22Rv1 (cell line): ENCODE data around the gene PRX.

Experiments used
- H3K27ac ChIP-seq: fragments of 450-650 bp; 2 replicates; pipeline ENCODE4 v1.5.1; 2017
- ZFX ChIP-seq: fragments of 450-650 bp; IDR thresholded peaks from 2 replicates; pipeline ENCODE4 v1.6.1; 2017; ENCODE audit warnings: antibody characterized with exemption, borderline replicate concordance
- TF ChIP-seq, protein P1 (sequence below): fragments of 450-650 bp; IDR thresholded peaks from 2 replicates; pipeline ENCODE4 v1.5.1; 2017; ENCODE audit warnings: mild to moderate bottlenecking

PRX gene

DNA sequence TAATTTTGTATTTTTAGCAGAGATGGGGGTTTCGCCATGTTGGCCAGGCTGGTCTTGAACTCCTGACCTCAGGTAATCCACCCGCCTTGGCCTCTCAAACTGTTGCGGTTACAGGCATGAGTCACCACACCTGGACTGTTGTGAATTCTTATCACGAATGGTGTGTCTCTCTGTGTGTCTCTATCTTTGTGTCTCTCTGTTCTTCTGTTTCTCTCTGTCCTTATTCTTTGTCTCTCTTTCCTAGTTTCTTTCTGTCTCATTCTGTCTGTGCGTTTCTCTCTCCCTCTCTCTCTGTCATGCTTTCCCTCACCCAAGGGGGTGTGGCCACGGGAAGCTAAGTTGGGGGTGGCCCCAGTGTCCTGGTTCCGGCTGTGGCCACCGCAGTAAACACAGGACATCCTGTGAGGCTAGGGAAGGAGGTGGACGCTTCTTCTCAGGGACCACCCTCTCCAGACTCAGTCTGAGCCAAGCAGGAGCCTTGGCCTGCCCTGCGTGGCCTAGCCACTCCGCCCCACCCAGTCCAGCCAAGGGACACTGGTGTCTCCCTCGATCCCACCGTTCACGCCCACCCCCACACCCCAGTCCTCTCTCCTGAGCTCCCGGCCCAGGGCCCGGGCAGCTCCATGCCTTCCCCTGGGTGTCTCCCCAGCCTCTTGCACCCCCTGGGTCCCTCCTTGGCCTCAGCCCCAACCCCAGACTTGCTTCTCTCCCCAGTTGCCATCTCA is 3.9 kb upstream of the PRX start:
- TF ChIP-seq, protein P1, sequence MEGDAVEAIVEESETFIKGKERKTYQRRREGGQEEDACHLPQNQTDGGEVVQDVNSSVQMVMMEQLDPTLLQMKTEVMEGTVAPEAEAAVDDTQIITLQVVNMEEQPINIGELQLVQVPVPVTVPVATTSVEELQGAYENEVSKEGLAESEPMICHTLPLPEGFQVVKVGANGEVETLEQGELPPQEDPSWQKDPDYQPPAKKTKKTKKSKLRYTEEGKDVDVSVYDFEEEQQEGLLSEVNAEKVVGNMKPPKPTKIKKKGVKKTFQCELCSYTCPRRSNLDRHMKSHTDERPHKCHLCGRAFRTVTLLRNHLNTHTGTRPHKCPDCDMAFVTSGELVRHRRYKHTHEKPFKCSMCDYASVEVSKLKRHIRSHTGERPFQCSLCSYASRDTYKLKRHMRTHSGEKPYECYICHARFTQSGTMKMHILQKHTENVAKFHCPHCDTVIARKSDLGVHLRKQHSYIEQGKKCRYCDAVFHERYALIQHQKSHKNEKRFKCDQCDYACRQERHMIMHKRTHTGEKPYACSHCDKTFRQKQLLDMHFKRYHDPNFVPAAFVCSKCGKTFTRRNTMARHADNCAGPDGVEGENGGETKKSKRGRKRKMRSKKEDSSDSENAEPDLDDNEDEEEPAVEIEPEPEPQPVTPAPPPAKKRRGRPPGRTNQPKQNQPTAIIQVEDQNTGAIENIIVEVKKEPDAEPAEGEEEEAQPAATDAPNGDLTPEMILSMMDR, result no peak
- TF ChIP-seq ZFX, result no peak
- no peak overlapping the region for H3K27ac ChIP-seq

DNA sequence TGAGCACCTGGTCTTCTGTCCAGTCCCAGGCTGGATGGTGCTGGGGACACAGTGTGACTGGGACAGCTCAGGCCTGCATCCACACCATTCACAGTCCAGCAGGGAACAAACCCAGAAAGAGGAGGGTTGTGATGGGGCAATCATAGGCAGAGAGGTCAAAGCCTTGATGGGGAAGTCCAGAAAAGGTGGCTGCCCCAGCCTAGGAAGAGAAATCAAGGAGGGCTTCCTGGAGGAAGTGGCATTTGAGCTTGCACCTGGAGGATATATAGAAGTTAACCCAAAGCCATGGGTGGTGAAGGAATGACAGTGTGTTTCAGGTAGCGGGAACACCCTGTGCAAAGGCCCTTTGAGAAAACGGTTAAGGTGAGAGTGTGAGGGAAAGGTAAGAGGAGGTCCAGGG is 2.6 kb upstream of the PRX start:
- no peak for TF ChIP-seq ZFX
- TF ChIP-seq, protein P1, result no peak
- no peak overlapping the region for H3K27ac ChIP-seq

DNA sequence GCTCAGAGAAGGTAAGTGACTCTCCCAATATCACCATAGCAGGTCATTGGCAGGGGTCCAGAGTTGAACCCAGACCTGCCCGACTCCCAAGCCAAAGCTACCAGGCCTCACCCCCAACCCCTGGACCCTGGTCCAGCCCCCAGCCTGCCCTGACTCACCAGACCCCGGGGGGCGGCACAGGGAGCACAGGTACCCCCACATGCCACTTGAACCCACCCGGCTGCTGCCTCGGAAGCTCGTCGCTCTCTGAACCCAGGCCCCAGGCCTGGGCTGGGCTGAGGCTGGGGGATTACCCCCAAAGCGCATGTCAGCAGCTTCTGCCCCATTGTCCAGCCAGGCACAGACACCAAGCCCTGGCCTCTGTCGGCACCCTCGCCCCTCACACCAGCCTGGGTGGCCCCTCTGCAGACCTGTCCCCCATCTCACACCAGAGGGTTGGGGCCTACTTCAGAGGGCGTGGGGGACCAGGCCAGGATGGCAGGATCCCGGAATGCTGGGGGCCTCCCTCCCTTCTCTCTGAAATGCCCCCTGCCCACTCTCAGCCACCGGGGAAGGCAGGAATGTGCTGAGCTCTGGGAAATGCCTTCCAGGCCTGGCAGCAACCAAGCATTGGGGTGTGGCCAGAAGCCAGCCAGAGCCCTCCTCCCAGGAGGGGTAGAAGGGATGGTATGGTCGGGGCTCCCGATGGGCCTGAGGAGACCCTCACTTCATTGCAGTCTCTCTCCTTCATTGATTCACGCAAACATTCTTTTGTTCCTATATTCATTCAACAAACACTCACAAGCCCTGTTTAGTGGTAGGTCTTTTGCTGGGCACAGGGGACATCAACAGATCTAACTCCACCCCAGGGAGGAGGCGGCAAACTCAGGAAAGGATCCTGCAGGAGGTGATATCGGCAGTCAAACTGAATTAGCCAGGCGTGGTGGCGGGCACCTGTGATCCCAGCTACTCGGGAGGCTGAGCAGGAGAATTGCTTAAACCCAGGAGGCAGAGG is 1.7 kb upstream of the PRX start:
- TF ChIP-seq, protein P1, result no peak
- TF ChIP-seq ZFX, result no peak
- H3K27ac ChIP-seq, result no peak overlapping the region

DNA sequence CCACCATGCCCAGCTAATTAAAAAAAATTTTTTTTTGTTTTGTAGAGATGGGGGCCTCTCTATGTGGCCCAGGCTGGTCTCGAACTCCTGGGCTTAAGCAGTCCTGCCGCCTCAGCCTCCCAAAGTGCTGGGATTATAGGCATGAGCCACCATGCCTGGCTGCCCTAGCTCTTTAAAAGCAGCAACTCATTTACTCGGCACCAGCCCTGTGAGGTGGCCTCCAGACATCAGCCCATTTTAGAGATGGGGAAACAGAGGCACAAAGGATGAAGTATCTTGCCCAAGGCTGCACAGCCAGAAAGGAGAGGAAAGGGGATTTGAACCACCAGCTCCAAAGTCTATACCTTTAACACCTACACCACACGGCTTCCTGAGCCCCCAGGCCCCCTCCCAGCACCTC is 312 bp downstream of the PRX start:
- TF ChIP-seq ZFX, result no peak
- TF ChIP-seq, protein P1, result no peak
- H3K27ac ChIP-seq, result no peak overlapping the region

DNA sequence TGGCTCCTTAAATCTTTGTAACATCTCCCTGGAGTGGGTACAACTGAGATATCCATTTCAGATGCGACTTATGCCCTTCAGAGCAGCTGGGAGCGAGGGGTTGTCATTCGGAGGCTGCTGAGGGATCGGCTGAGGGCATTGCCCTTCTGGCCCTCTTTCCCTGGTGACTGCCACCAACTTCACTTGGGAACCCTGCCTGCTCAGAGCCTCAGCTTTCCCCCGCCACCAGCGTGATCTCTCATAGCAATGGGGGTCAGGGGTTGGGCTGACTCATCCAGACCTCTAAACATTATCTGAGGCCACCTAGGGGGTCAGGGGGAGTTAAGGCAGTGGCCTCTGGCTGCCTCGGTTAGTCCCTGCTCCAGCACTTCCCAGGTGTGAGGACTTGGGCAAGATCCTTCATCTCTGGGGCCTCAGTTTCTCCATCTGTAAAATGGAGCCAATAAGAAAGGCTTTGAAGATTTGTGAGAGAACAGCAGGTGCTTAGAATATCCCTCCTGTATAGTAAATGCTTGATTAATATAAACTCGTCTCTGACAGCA is 1.1 kb downstream of the PRX start:
- TF ChIP-seq ZFX, result no peak
- TF ChIP-seq, protein P1, result no peak
- no peak overlapping the region for H3K27ac ChIP-seq

DNA sequence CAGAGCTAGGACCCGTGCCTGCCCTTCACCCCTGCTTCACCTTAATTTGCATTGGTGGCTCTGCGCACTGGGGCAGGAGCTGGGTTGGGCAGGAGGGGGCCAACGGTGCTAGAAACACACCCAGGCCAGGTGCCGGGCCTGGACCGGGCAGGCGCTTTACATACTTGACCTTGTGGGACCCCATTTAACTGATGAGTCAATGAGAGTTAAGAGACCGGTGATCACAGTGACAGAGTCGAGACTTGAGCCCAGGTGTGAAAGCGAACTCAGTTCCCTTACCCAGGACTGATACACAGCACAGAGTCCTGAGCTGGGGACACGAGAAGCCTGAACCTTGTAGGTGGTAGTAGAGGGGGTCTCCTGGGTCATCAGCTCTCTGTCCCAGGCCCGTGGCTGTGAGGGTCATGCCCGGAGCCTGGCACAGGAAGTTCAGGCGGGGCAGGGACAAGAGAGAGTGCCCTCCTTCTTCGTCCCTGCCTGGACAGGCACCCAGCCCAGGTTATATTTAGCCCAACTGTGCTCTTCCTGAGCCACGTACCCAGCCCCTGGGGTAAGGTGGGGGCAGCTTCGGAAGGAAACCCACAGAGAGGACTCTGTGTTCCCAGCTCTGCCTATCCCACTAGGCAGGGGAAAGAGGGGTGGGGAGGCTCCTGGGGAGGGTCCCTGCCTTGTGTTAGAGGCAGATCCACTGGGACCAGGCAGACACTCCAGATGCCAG is 1.9 kb downstream of the PRX start:
- H3K27ac ChIP-seq, result no peak overlapping the region
- TF ChIP-seq ZFX, result no peak
- TF ChIP-seq, protein P1, result no peak
